Upper lobe of right lung (tissue), 1 donor: ENCODE measurements around the gene CHRNB1. TPM values are rescaled to one million over a fixed set of nuclear protein-coding genes. Genes with fewer than 3 reads are reported as not detected.

Experiments used
- ATAC-seq: fragments of 200-7000 bp; cut with Tn5 transposase; one replicate; pipeline ENCODE4 v1.9.1; 2020; ENCODE audit warnings: mild to moderate bottlenecking, moderate library complexity
- DNase-seq: peaks from one replicate; pipeline ENCODE4 v3.0.0-alpha.2; 2020
- H3K27ac ChIP-seq: fragments of 200-600 bp; one replicate; pipeline ENCODE4 v1.8.0; 2022
- H3K27me3 ChIP-seq: fragments of 200-600 bp; one replicate; pipeline ENCODE4 v1.8.0; 2022; ENCODE audit warnings: mild to moderate bottlenecking
- H3K36me3 ChIP-seq: fragments of 200-600 bp; one replicate; pipeline ENCODE4 v1.8.0; 2022
- H3K4me1 ChIP-seq: fragments of 200-600 bp; one replicate; pipeline ENCODE4 v1.8.0; 2022
- H3K4me3 ChIP-seq: fragments of 200-600 bp; one replicate; pipeline ENCODE4 v1.8.0; 2022; ENCODE audit warnings: mild to moderate bottlenecking
- H3K9me3 ChIP-seq: fragments of 200-600 bp; one replicate; pipeline ENCODE4 v1.8.0; 2022
- intact Hi-C: fragments of 100-400 bp; cut with DNase I; formaldehyde crosslinking; loops from one replicate; pipeline ENCODE4 v1.11.0; 2022
- total RNA-seq: library from RNA; stranded (reverse); fragmentation: NEBNext Ultra II Directional; extraction: Animal tissue kit (Norgen Biotek cat#: 25700); gene quantifications from one replicate; pipeline ENCODE4 v1.2.1, GENCODE V29; 2021
- TF ChIP-seq, protein P1 (sequence below): fragments of 200-600 bp; IDR thresholded peaks from one replicate; pipeline ENCODE4 v1.8.0; 2022; ENCODE audit warnings: antibody characterized with exemption
- donor health status: DM: no; HTN: yes; CAD: no; lungs with severe emphysema.

CHRNB1 gene
- total RNA-seq, 1 donor from 2014 or later: 10.1 TPM

DNA sequence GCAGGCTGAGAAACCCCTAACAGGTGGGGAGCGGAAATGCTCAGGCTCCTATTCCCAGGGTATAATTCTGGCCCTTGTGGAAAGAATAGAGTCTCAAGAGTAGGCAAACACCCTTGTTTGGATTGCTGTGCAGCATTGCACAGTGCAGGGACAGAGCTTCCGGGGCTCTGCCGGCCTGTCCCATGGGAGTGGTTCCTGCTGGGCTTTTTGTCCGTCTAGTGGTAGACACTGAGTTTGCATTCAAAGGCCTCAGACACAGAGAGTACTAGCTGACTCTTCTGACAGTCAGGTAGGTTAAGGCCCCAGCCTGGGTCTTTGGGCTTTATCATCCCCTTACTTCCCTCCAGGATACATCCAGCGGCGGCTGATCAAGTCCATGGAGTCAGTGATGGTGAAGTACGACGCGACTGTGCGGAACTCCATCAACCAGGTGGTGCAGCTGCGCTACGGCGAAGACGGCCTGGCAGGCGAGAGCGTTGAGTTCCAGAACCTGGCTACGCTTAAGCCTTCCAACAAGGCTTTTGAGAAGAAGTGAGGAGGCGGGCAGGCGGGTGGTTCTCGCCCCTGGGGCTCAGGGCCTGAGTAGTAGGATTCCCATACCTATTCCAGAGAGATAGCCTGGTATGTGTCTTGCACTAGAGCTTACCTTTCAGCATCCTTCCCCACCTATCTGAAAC lies 57.4 kb downstream of the CHRNB1 start:
- H3K9me3 ChIP-seq: no peaks in the 10 kb centered on the region
- peaks cover 99% of the 10 kb centered on the region for H3K36me3 ChIP-seq
- ATAC-seq: no peak
- H3K27me3 ChIP-seq: no peaks in the 10 kb centered on the region
- intact Hi-C loops: no loop called here
- H3K4me1 ChIP-seq: no peaks in the 10 kb centered on the region
- TF ChIP-seq, protein P1, sequence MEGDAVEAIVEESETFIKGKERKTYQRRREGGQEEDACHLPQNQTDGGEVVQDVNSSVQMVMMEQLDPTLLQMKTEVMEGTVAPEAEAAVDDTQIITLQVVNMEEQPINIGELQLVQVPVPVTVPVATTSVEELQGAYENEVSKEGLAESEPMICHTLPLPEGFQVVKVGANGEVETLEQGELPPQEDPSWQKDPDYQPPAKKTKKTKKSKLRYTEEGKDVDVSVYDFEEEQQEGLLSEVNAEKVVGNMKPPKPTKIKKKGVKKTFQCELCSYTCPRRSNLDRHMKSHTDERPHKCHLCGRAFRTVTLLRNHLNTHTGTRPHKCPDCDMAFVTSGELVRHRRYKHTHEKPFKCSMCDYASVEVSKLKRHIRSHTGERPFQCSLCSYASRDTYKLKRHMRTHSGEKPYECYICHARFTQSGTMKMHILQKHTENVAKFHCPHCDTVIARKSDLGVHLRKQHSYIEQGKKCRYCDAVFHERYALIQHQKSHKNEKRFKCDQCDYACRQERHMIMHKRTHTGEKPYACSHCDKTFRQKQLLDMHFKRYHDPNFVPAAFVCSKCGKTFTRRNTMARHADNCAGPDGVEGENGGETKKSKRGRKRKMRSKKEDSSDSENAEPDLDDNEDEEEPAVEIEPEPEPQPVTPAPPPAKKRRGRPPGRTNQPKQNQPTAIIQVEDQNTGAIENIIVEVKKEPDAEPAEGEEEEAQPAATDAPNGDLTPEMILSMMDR: no peak
- H3K4me3 ChIP-seq: no peak overlapping the region
- H3K27ac ChIP-seq: no peak overlapping the region
- DNase-seq: no peak

DNA sequence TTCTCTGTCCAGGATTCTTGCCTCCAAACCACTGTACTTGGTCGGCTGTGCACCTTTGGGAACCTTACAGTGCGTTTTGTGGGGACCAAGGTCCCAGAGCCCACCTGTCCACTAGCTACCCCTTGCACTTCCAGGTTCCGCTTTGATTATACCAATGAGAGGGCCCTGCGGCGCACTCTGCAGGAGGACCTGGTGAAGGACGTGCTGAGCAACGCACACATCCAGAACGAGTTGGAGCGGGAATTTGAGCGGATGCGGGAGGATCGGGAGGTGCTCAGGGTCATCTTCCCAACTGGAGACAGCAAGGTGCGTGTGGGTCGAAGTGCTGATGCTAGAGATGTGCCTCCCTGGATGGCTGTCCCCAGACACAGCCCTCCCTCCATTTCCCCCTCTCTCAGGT lies 58.1 kb downstream of the CHRNB1 start:
- Histone ChIP-seq H3K4me1 (no peaks in the 10 kb centered on the region), H3K9me3 (no peaks in the 10 kb centered on the region), H3K27ac (no peak overlapping the region), H3K4me3 (no peak overlapping the region), H3K36me3 (peaks cover 99% of the 10 kb centered on the region), H3K27me3 (no peaks in the 10 kb centered on the region)
- ATAC-seq: peak; percentile 28
- TF ChIP-seq, protein P1: no peak
- intact Hi-C loops: no loop called here
- no peak for DNase-seq

DNA sequence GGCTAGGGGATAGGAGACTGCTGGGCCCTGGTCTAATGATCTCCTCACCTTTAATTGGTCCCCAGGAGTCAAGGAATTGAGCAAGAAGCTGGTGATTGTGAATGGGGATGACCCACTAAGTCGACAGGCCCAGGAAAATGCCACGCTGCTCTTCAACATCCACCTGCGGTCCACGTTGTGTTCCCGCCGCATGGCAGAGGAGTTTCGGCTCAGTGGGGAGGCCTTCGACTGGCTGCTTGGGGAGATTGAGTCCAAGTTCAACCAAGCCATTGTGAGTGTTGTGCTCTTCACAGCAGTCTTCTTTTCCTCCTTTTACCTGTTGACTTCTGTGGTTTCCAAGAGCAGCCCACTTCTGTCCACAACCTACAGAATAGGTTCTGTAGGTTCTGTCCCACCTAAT lies 58.7 kb downstream of the CHRNB1 start:
- Histone ChIP-seq H3K27me3 (no peaks in the 10 kb centered on the region), H3K36me3 (peaks cover 99% of the 10 kb centered on the region), H3K27ac (no peak overlapping the region), H3K4me1 (no peaks in the 10 kb centered on the region), H3K9me3 (no peaks in the 10 kb centered on the region), H3K4me3 (no peak overlapping the region)
- DNase-seq (no peak), ATAC-seq (no peak)
- TF ChIP-seq, protein P1: no peak
- intact Hi-C loops: no loop called here

Other genes with a start within 250 kb of the CHRNB1 start
- gene DLG4, start 225.2 kb upstream of the CHRNB1 start, total RNA-seq: 30.7 TPM
- gene ACADVL, start 225.1 kb upstream of the CHRNB1 start, total RNA-seq: 544 TPM
- 41.0 TPM for gene DVL2, start 210.5 kb upstream of the CHRNB1 start, total RNA-seq
- gene PHF23, start 205.6 kb upstream of the CHRNB1 start, total RNA-seq: 36.9 TPM
- gene GABARAP, start 202.6 kb upstream of the CHRNB1 start, total RNA-seq: 547 TPM
- 141 TPM for gene CTDNEP1, start 193.3 kb upstream of the CHRNB1 start, total RNA-seq
- 35.0 TPM for gene ELP5, start 192.8 kb upstream of the CHRNB1 start, total RNA-seq
- gene CLDN7, start 182.6 kb upstream of the CHRNB1 start, total RNA-seq: 117 TPM
- 1.6 TPM for gene SLC2A4, start 163.3 kb upstream of the CHRNB1 start, total RNA-seq
- gene YBX2, start 150.4 kb upstream of the CHRNB1 start, total RNA-seq: not detected
- 241 TPM for gene EIF5A, start 137.4 kb upstream of the CHRNB1 start, total RNA-seq
- gene GPS2, start 129.7 kb upstream of the CHRNB1 start, total RNA-seq: 62.9 TPM
- gene NEURL4, start 115.7 kb upstream of the CHRNB1 start, total RNA-seq: 37.6 TPM
- gene ACAP1, start 108.5 kb upstream of the CHRNB1 start, total RNA-seq: 23.2 TPM
- 8.9 TPM for gene KCTD11, start 92.9 kb upstream of the CHRNB1 start, total RNA-seq
- not detected for gene TMEM95, start 89.9 kb upstream of the CHRNB1 start, total RNA-seq
- gene TNK1, start 64.0 kb upstream of the CHRNB1 start, total RNA-seq: 5.8 TPM
- gene PLSCR3, start 50.5 kb upstream of the CHRNB1 start, total RNA-seq: 30.3 TPM
- gene TMEM256, start 41.0 kb upstream of the CHRNB1 start, total RNA-seq: 45.2 TPM
- gene NLGN2, start 37.2 kb upstream of the CHRNB1 start, total RNA-seq: 11.7 TPM
- gene SPEM1, start 24.7 kb upstream of the CHRNB1 start, total RNA-seq: not detected
- gene SPEM2, start 19.4 kb upstream of the CHRNB1 start, total RNA-seq: not detected
- not detected for gene SPEM3, start 16.2 kb upstream of the CHRNB1 start, total RNA-seq
- gene TMEM102, start 9.6 kb upstream of the CHRNB1 start, total RNA-seq: 7.4 TPM
- gene FGF11, start 5.5 kb upstream of the CHRNB1 start, total RNA-seq: 1.1 TPM
- 84.7 TPM for gene ZBTB4, start 34.6 kb downstream of the CHRNB1 start, total RNA-seq
- not detected for gene SLC35G6, start 36.4 kb downstream of the CHRNB1 start, total RNA-seq
- 105 TPM for gene POLR2A, start 39.3 kb downstream of the CHRNB1 start, total RNA-seq
- 75.7 TPM for gene TNFSF12, start 104.0 kb downstream of the CHRNB1 start, total RNA-seq
- 101 TPM for gene TNFSF13, start 113.7 kb downstream of the CHRNB1 start, total RNA-seq
- gene SENP3, start 116.9 kb downstream of the CHRNB1 start, total RNA-seq: 57.6 TPM
- gene CD68, start 134.6 kb downstream of the CHRNB1 start, total RNA-seq: 398 TPM
- gene MPDU1, start 138.8 kb downstream of the CHRNB1 start, total RNA-seq: 58.2 TPM
- 0.67 TPM for gene SOX15, start 145.0 kb downstream of the CHRNB1 start, total RNA-seq
- 39.3 TPM for gene FXR2, start 169.8 kb downstream of the CHRNB1 start, total RNA-seq
- gene SAT2, start 182.8 kb downstream of the CHRNB1 start, total RNA-seq: 81.7 TPM
- gene SHBG, start 185.1 kb downstream of the CHRNB1 start, total RNA-seq: 0.87 TPM
- gene ATP1B2, start 205.9 kb downstream of the CHRNB1 start, total RNA-seq: 4.8 TPM
- gene TP53, start 242.4 kb downstream of the CHRNB1 start, total RNA-seq: 41.7 TPM
- gene WRAP53, start 243.4 kb downstream of the CHRNB1 start, total RNA-seq: 5.7 TPM